PFSK-1 (cell line): ENCODE measurements around the gene CAMKV.

Source experiments
- POLR2AphosphoS5 ChIP-seq: IDR thresholded peaks from 2 replicates; pipeline ENCODE4 v1.6.1; 2012; ENCODE audit warnings: low read depth, mild to moderate bottlenecking, control low read depth, low read length, moderate library complexity
- TAF1 ChIP-seq: IDR thresholded peaks from 2 replicates; pipeline ENCODE4 v1.6.1; 2012; ENCODE audit warnings: low read length, control low read depth, borderline replicate concordance; ENCODE audit not compliant: insufficient read depth

- TF ChIP-seq POLR2AphosphoS5 (no peak), TAF1 (no peak)
Measured at GRCh38 chr3:49867871-49868321, 1.8 kb downstream of the CAMKV start.
